ENCODE measurements around the gene ZSWIM5.

GRCh38 chr1:45033356-45033755 is 173.0 kb downstream of the ZSWIM5 start:
- TF ChIP-seq CTCF (IDR thresholded peaks at IDR 0.05 in 8 of 11, conservative IDR thresholded peaks at IDR 0.05 in 3 of 11), result no peak
- TF ChIP-seq POLR2A (IDR thresholded peaks at IDR 0.05), result no peak
- no peak for TF ChIP-seq POLR2AphosphoS5 (IDR thresholded peaks at IDR 0.05)
